Smooth muscle cell of bladder (primary cell): ENCODE results near the gene ITGAL. TPM values are rescaled to one million over a fixed set of nuclear protein-coding genes. Genes with fewer than 3 reads are reported as not detected.

Experiments used
- total RNA-seq: library from RNA; depleted of rRNA; stranded (reverse); fragments of >200 nt; gene quantifications from 2 replicates; pipeline ENCODE4 v1.2.3, GENCODE V29; 2014

Gene ITGAL
- total RNA-seq, result not detected in 2 replicates

GRCh38 chr16:30472328-30472942 is at the start of gene ITGAL:
ITGAL (plus strand) TSS chr16:30472742; CDS start chr16:30472838, 96 bp downstream.

DNA sequence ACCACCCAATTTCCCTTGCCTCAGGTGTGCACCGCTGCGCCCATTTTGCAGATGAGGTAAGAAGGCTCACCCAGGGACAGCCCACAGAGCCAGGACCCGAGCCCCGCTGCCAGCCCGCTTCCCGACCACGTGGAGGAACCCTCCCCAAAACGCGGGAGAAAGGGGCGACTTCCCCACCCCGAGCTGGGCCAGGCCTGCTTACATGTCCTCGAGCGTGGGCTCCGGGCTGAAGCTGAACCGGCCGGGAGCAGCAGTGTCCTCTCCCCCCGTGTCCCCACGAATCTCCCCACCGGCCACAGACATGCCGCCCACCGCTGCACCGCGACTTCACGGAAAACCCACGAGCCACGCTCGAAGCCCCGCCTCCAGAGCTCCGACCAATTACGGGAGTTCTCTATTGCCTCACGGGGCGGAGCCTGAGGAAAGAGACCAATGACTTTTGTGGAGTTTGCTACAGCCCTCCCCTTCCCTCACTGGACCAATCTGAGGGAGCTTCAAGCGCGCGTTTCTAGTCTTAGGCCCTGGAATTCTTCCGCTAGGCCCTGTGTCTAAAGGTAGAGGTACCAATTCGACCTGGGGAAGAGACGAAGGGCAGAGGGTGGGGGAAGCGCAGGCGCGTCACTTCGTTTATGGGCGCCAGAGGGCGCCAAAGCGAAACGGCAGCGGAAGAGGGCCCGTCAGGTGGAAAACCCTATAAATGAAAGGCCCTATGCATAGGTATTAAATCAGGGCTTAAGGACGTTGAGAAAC is 42.7 kb upstream of the ITGAL start, which contains the start of gene DCTPP1:
TSS of gene DCTPP1 (minus strand) at position 353 of the 750 bp plus-strand sequence. CDS start at position 303, 50 bp downstream.

DNA sequence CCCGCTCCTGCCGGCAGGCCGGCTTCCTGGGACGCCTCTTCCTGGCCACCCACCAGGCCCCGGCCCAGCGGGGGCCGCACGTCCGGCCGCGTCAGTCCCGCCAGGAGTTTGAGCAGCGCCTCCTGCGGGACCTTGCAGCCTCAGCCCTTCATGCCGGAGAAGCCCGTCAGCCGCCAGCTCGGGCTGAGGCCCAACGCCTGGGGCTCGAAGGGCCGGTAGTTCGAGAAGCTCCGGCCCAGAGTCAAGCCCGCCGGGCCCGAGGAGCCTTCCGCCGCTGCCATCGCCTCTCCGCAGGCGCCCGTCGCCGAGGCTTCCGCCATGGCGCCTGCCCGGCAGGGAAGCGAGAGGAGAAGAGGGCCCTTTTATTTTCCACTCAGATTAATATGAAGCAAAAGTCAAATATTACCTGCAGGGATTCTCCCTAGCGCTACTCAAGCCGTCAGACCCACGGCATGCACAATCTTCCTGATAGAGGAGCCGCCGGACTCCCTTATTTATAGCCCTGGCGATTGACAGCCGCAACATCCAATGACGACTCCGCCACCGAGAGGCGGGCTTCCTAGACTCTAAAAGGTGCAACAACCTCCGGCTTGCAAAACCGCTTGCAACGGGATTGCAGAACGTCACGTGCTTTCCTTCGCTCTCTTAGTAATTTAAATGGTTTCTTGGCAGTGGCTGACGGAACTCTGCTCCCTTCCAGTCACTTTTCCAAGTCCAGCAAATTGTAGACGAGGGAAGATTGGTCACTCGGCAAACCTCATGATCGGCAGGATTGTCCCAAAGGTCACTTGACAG is 26.9 kb upstream of the ITGAL start, which contains the start of gene SEPHS2:
TSS of gene SEPHS2 (minus strand) at position 467 of the 795 bp plus-strand sequence. CDS start at position 320, 147 bp downstream.

DNA sequence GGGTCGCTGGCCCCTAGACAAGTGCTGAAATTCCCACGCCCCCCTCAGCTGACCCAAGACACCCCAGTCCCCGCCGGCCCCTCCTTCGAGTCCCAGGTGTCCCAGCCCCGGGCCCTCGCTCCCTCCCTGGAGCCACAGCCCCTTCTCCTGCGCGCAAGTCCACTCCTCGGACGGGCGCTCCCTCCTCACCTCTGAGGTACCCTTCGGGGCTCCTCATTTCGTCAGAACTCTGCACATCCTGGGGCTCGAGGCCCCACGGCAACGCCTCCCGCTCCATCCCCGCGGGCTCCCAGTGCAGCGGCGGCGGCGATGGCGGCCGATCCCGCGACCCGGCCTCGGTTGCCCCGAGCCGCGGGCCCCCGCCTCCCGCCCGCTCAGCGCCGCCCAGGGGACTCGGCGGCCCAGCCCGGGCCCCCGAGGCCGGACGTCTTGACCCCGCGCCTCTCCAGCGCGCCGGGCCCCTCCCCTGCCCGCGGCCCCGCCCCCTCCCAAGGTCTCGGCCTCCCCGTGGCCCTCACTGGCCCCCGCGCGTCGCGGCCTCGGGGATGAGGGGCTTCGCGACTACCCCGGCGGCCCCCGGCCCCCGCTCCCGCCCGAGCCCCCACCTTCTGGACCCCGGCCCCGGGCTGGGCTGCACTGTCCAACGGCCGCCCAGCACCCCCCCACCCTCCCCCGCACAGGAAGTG is 53.7 kb downstream of the ITGAL start, which contains the start of gene ZNF768:
TSS of gene ZNF768 (minus strand) at position 430 of the 686 bp plus-strand sequence. CDS start at position 277, 153 bp downstream.

DNA sequence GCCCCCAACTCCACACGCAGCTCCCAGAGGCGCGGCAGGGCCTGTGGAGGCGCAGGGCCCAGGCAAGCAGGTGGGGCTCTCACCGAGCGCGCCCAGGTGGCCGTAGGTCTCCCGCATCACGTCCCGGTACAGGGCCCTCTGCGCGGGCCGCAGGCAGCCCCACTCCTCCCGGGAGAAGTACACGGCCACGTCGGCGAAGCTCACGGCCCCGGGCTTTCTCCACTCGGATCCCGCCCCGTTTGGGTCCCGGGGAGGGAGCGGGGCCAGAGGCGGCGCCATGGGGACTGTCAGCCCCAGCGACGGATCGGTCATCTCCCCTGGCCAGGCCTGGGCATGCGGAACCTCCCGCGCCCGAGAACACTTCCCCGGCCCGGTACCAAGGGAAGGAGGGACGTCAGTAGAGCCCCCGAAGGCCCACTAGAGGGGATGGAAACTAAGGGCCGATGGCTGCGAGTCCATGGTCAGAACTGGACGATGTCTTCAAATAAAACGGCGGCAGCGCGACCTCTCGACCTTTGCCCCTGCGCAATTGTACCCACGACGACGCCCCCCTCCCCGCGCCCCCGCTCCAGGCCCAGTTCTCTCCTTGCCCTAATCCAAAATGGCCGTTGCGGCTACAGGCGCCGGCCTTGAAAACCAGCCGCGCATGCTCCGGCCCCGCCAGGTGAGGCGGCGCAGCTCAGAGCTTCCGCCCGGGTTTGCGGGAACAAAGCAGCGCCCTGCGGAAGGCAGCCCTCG is 62.0 kb downstream of the ITGAL start, which contains the start of gene ZNF747:
TSS of gene ZNF747 (minus strand) at position 491 of the 738 bp plus-strand sequence. CDS start at position 312, 179 bp downstream.

GRCh38 chr16:30557957-30558788 is 85.6 kb downstream of the ITGAL start, which contains the start of gene ZNF764:
ZNF764 (minus strand) TSS chr16:30558374; CDS start chr16:30558182, 192 bp downstream.

DNA sequence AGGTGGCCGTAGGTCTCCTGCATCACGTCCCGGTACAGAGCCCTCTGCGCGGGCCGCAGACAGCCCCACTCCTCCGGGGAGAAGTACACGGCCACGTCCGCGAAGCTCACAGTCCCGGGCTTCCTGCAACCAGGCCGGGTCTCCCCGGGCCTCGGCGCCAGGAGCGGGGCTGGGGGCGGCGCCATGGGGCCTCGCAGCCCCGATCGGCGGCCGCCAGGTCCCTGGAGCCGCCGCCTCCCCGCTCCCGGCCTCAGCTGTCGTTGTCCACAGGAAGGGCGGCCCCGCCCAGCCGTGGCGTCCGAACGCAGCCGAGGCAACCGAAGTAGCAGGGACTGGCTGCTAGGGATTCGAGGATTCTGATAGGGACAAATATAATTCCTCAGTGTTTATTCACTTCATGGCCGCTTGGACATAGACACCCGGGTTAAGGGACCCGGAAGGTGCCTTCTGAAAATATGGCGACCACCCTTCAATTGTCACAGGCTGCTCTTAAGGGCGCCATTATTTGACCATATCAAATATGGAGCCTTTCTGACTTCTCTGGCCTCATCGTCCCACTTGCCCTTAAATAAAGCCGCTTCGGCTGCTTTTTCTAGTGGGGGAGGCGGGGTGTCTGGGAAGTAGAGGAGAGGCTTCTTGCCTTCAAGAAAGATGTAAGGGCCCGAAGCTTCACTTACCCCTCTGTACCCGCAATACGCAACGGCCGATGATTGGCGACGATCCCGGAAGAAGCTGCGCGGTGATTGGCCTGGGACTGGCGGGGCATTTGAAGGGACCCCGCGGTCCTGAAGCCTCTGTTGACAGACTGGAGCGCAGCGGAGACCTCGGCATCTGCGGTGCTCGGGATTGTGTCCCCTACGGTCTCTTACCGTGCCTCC is 99.1 kb downstream of the ITGAL start, which contains the start of gene ZNF688:
TSS of gene ZNF688 (minus strand) at position 270 of the 878 bp plus-strand sequence. CDS start at position 185, 85 bp downstream.

Other genes with a start within 250 kb of the ITGAL start
- gene NPIPB13, start 224.3 kb upstream of the ITGAL start, total RNA-seq, result 0.43 and 1.8 TPM in 2 replicates
- gene CD2BP2, start 117.4 kb upstream of the ITGAL start, total RNA-seq, result 33.8 and 39.1 TPM in 2 replicates
- 17.1 and 19.9 TPM in 2 replicates for gene TBC1D10B, start 102.2 kb upstream of the ITGAL start, total RNA-seq
- not detected in 2 replicates for gene MYL11, start 97.9 kb upstream of the ITGAL start, total RNA-seq
- not detected in 2 replicates for gene SEPTIN1, start 90.2 kb upstream of the ITGAL start, total RNA-seq
- gene ZNF48, start 77.3 kb upstream of the ITGAL start, total RNA-seq, result 4.6 and 5.5 TPM in 2 replicates
- 9.8 and 10.5 TPM in 2 replicates for gene ZNF771, start 65.1 kb upstream of the ITGAL start, total RNA-seq
- 5.5 and 6.9 TPM in 2 replicates for gene DCTPP1, start 42.7 kb upstream of the ITGAL start, total RNA-seq
- gene SEPHS2, start 26.9 kb upstream of the ITGAL start, total RNA-seq, result 11.1 and 13.7 TPM in 2 replicates
- 9.5 and 12.8 TPM in 2 replicates for gene ZNF768, start 53.8 kb downstream of the ITGAL start, total RNA-seq
- 6.7 and 8.4 TPM in 2 replicates for gene ZNF747, start 62.1 kb downstream of the ITGAL start, total RNA-seq
- 2.1 and 2.8 TPM in 2 replicates for gene ZNF764, start 85.6 kb downstream of the ITGAL start, total RNA-seq
- gene ZNF688, start 99.0 kb downstream of the ITGAL start, total RNA-seq, result 12.1 and 12.9 TPM in 2 replicates
- gene ZNF785, start 113.0 kb downstream of the ITGAL start, total RNA-seq, result 7.9 and 8.4 TPM in 2 replicates
- 3.8 and 4.4 TPM in 2 replicates for gene ZNF689, start 137.6 kb downstream of the ITGAL start, total RNA-seq
- 3.4 and 3.8 TPM in 2 replicates for gene PRR14, start 178.2 kb downstream of the ITGAL start, total RNA-seq
- 12.7 and 15.3 TPM in 2 replicates for gene FBRS, start 185.7 kb downstream of the ITGAL start, total RNA-seq
- gene SRCAP, start 226.4 kb downstream of the ITGAL start, total RNA-seq, result 9.8 and 20.4 TPM in 2 replicates